22Rv1 (cell line): Measurements from ENCODE around the gene DDT.

ENCODE experiments used
- CTCF ChIP-seq: fragments of 450-650 bp; IDR thresholded peaks from 2 replicates; pipeline ENCODE4 v1.5.1; 2017; ENCODE audit warnings: mild to moderate bottlenecking
- ZFX ChIP-seq: fragments of 450-650 bp; IDR thresholded peaks from 2 replicates; pipeline ENCODE4 v1.6.1; 2017; ENCODE audit warnings: antibody characterized with exemption, borderline replicate concordance

- TF ChIP-seq CTCF (no peak), ZFX (no peak)
Observed at GRCh38 chr22:24001314-24001713, 27.1 kb upstream of the DDT start.
